GM13976 (cell line): ENCODE data around the gene ATP8B1.

ENCODE experiments used
- DNase-seq: peaks from one replicate; pipeline ENCODE4 v3.0.0; 2012; ENCODE audit warnings: low spot score
- in situ Hi-C: fragments of 300-500 bp; cut with MboI; formaldehyde crosslinking; loops from one replicate; pipeline ENCODE4 v1.12.0; 2022; ENCODE audit warnings: low sequenced_read_pairs, mixed read lengths, inconsistent platforms; ENCODE audit not compliant: unreplicated experiment
- TF ChIP-seq, protein P1 (sequence below): IDR thresholded peaks from 2 replicates; pipeline ENCODE4 v1.5.1; 2012; ENCODE audit warnings: borderline replicate concordance, mild to moderate bottlenecking; ENCODE audit not compliant: insufficient read depth; ENCODE audit errors: extremely low read depth, missing control alignments, control extremely low read depth

Gene ATP8B1

GRCh38 chr18:57811477-57812125 lies 8.5 kb upstream of the ATP8B1 start:
- no peak for DNase-seq
- in situ Hi-C loops: no loop called here
- TF ChIP-seq, protein P1, sequence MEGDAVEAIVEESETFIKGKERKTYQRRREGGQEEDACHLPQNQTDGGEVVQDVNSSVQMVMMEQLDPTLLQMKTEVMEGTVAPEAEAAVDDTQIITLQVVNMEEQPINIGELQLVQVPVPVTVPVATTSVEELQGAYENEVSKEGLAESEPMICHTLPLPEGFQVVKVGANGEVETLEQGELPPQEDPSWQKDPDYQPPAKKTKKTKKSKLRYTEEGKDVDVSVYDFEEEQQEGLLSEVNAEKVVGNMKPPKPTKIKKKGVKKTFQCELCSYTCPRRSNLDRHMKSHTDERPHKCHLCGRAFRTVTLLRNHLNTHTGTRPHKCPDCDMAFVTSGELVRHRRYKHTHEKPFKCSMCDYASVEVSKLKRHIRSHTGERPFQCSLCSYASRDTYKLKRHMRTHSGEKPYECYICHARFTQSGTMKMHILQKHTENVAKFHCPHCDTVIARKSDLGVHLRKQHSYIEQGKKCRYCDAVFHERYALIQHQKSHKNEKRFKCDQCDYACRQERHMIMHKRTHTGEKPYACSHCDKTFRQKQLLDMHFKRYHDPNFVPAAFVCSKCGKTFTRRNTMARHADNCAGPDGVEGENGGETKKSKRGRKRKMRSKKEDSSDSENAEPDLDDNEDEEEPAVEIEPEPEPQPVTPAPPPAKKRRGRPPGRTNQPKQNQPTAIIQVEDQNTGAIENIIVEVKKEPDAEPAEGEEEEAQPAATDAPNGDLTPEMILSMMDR: no peak

DNA sequence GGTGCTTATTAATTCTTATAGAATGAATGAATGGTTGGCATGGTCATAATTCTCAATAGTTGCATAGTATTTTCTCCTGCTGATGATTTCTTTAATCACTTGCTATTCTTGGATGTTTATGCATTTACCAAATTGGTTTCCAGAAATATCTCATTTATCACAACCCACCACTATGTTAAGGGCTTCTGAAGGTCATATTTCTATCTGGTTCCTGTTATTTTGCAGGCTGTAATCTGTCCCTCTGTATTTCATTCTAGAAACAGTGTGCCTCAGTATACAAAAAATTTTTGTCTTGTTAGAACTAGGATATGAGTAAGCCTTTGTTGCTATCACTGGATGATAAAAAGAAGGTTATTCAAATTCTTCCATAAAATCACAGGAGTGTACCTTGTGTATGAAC lies 6.1 kb upstream of the ATP8B1 start:
- in situ Hi-C loops: no loop called here
- no peak for DNase-seq
- TF ChIP-seq, protein P1: no peak

- in situ Hi-C loops: no loop called here
- TF ChIP-seq, protein P1: no peak
- no peak for DNase-seq
Observed at GRCh38 chr18:57807336-57808117, 4.4 kb upstream of the ATP8B1 start.

- DNase-seq: no peak
Observed at GRCh38 chr18:57806978-57807285, 3.8 kb upstream of the ATP8B1 start.

DNA sequence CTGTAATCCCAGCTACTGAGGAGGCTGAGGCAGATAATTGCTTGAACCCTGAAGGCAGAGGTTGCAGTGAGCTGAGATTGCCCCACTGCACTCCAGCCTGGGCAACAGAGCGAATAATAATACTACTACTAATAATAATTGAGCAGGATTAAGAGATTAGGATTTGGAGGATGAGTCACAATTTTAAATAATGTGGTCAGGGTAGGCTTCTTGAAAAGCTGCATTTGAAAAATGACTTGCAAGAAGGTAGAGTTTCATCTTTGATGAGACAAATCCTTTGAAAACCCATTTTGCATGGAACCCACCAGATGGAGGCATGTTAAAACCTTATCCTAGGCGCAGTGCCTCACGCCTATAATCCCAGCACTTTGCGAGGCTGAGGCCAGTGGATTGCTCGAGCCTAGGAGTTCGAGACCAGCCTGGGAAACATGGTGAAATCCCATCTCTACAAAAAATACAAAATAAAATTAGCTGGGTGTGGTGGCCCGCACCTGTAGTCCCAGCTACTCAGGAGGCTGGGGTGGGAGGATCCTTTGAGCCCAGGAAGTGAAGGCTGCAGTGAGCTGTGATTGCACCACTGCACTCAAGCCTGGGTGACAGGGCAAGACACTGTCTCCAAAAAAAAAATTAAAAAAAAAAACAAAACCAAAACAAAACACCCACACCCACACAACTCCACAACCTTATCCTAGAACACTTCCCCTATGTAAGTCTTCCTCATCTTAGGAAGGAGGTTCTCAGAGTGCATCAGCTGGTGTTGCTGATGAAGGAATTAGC lies 3.3 kb upstream of the ATP8B1 start:
- in situ Hi-C loops: no loop called here
- DNase-seq: no peak
- TF ChIP-seq, protein P1: no peak

More at GRCh38 chr18:57806978-57807285, 3.8 kb upstream of the ATP8B1 start:
- in situ Hi-C loops: no loop called here
- TF ChIP-seq, protein P1: no peak

GRCh38 chr18:57805117-57805516 lies 2.0 kb upstream of the ATP8B1 start:
- TF ChIP-seq, protein P1: no peak
- in situ Hi-C loops: no loop called here
- no peak for DNase-seq
